Upper lobe of left lung (tissue), 4 donors: ENCODE measurements around the gene DOCK1.

ENCODE experiments used
- EP300 ChIP-seq, 4 donors: sonication (generic); formaldehyde crosslinking; IDR thresholded peaks; one replicate each; pipeline ENCODE4 v1.5.1; 2017; ENCODE audit warnings: antibody characterized with exemption in 4 of 4, control low read depth in 2 of 4
- POLR2A ChIP-seq, 4 donors: fragments of 450-650 bp; IDR thresholded peaks; one replicate each; pipeline ENCODE4 v1.5.1; 2016 to 2017; ENCODE audit warnings: antibody characterized with exemption in 4 of 4, mild to moderate bottlenecking in 2 of 4
- POLR2AphosphoS5 ChIP-seq, 2 donors: sonication (generic); formaldehyde crosslinking; IDR thresholded peaks; one replicate each; pipeline ENCODE4 v1.5.1; 2017; ENCODE audit warnings: antibody characterized with exemption in 2 of 2
- TF ChIP-seq, protein P1 (sequence below), 6 experiments: fragments of 450-650 bp in 4 of 6; fragments of 200-600 bp in 2 of 6; sonication (generic) in 2 of 6; IDR thresholded peaks; one replicate each; pipeline ENCODE4 v1.5.1; 2016 to 2019; ENCODE audit warnings: antibody characterized with exemption in 6 of 6

DNA sequence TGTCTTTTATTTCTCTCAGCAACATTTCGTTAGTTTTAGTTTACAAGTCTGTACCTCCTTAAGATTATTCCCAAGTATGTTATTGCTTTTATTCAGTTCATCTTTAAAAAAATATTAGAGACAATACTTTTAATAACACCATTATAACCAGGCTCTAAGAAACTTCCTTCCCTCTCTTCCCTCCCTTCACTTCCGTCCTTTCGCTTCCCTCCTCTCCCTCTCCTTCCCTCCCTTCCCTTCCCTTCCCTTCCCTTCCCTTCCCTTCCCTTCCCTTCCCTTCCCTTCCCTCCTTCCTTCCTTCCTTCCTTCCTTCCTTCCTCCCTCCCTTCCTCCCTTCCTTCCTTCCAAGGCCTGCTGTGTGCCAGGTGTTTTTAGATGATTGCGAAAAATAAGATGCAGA lies 58.1 kb downstream of the DOCK1 start:
- TF ChIP-seq POLR2AphosphoS5 (IDR thresholded peaks at IDR 0.05) = no peak
- TF ChIP-seq, protein P1, sequence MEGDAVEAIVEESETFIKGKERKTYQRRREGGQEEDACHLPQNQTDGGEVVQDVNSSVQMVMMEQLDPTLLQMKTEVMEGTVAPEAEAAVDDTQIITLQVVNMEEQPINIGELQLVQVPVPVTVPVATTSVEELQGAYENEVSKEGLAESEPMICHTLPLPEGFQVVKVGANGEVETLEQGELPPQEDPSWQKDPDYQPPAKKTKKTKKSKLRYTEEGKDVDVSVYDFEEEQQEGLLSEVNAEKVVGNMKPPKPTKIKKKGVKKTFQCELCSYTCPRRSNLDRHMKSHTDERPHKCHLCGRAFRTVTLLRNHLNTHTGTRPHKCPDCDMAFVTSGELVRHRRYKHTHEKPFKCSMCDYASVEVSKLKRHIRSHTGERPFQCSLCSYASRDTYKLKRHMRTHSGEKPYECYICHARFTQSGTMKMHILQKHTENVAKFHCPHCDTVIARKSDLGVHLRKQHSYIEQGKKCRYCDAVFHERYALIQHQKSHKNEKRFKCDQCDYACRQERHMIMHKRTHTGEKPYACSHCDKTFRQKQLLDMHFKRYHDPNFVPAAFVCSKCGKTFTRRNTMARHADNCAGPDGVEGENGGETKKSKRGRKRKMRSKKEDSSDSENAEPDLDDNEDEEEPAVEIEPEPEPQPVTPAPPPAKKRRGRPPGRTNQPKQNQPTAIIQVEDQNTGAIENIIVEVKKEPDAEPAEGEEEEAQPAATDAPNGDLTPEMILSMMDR (IDR thresholded peaks at IDR 0.05) = no peak
- TF ChIP-seq POLR2A (IDR thresholded peaks at IDR 0.05) = no peak
- TF ChIP-seq EP300 (IDR thresholded peaks at IDR 0.05) = no peak
